Lung (tissue), 12 donors: Measurements from ENCODE around the gene BMI1. TPM values are rescaled to one million over a fixed set of nuclear protein-coding genes. Genes with fewer than 3 reads are reported as not detected.

ENCODE experiments used
- ATAC-seq: fragments of 200-7000 bp; cut with Tn5 transposase; one replicate; pipeline ENCODE4 v1.9.1; 2020; ENCODE audit warnings: moderate number of reproducible peaks; ENCODE audit not compliant: insufficient read depth, low FRiP score
- DNase-seq, 3 donors: peaks; one replicate each; pipeline ENCODE4 v3.0.0-alpha.2; 2013 to 2017
- H3K27ac ChIP-seq, 2 donors: one replicate each; pipeline ENCODE4 v1.5.1; 2013; ENCODE audit warnings: mild to moderate bottlenecking in 2 of 2, moderate library complexity in 2 of 2, control low read depth in 1 of 2, inconsistent platforms in 1 of 2, low read depth in 1 of 2, low read length in 1 of 2
- H3K27me3 ChIP-seq, 3 donors: one replicate each; pipeline ENCODE4 v1.5.1; 2013; ENCODE audit warnings: low read length in 2 of 3; ENCODE audit not compliant: control insufficient read depth in 3 of 3, insufficient read depth in 3 of 3
- H3K36me3 ChIP-seq, 4 donors: one replicate each; pipeline ENCODE4 v1.5.1; 2013; ENCODE audit warnings: low read length in 4 of 4, mild to moderate bottlenecking in 1 of 4, moderate library complexity in 1 of 4; ENCODE audit not compliant: control insufficient read depth in 4 of 4, insufficient read depth in 4 of 4
- H3K4me1 ChIP-seq, 5 donors: one replicate each; pipeline ENCODE4 v1.5.1; 2013; ENCODE audit warnings: low read length in 5 of 5, mild to moderate bottlenecking in 2 of 5, moderate library complexity in 1 of 5; ENCODE audit not compliant: control insufficient read depth in 5 of 5, insufficient read depth in 5 of 5
- H3K4me3 ChIP-seq: one replicate; pipeline ENCODE4 v1.5.1; 2013; ENCODE audit warnings: mild to moderate bottlenecking, control low read depth, moderate library complexity
- H3K9ac ChIP-seq, 2 donors: one replicate each; pipeline ENCODE4 v1.5.1; 2013; ENCODE audit warnings: low read length in 2 of 2, control low read depth in 1 of 2; ENCODE audit not compliant: insufficient read depth in 1 of 2
- H3K9me3 ChIP-seq, 4 donors: one replicate each; pipeline ENCODE4 v1.5.1; 2013; ENCODE audit warnings: low read length in 3 of 4, mild to moderate bottlenecking in 1 of 4, moderate library complexity in 1 of 4; ENCODE audit not compliant: control insufficient read depth in 4 of 4, insufficient read depth in 3 of 4
- CTCF ChIP-seq: IDR thresholded peaks from 2 replicates; pipeline ENCODE4 v1.5.1; 2012; ENCODE audit warnings: mild to moderate bottlenecking; ENCODE audit errors: control extremely low read depth, extremely low read depth
- WGBS, 2 donors: extraction: QIAGEN DNeasy Blood & Tissue Kit; methylation state at CpG; one replicate each; pipeline ENCODE4 v1.1.7; 2013; 5-methylcytosine and 5-hydroxymethylcytosine counted together
- polyA plus RNA-seq, 2 donors: library from polyadenylated mRNA; stranded (reverse); fragments of 200-250 nt; gene quantifications; one replicate each; pipeline ENCODE4 v1.2.1, GENCODE V29; 2013
- total RNA-seq, 2 donors: library from RNA; depleted of rRNA in 1 of 2; stranded (reverse); fragments of >200 nt in 1 of 2; gene quantifications; one replicate each; pipeline ENCODE4 v1.2.1, GENCODE V29; 2014 to 2021
- donor health status: control.
- donor health status: control.
- donor health status: Bipolar disorder and iron deficiency.
- donor health status: healthy.
- donor health status: DM: yes; HTN: yes; CAD: no.

The BMI1 gene
- total and polyA plus RNA-seq, 4 donors = 21.9 to 81.1 (median 31.6) TPM

- Histone ChIP-seq H3K27ac (no peak overlapping the region), H3K9me3 (no peaks in the 10 kb centered on the region), H3K4me1 (no peaks in the 10 kb centered on the region), H3K27me3 (no peaks in the 10 kb centered on the region), H3K9ac (no peak overlapping the region), H3K4me3 (no peak overlapping the region), H3K36me3 (no peaks in the 10 kb centered on the region)
- WGBS, 2 donors = 63 to 80% methylated on average over 6 of the region's 6 CpGs
- DNase-seq = no peak
- ATAC-seq = no peak
- TF ChIP-seq CTCF = no peak
These were observed 40.8 kb upstream of the BMI1 start for GRCh38 chr10:22280078-22280477.

- Histone ChIP-seq H3K9me3 (no peaks in the 10 kb centered on the region), H3K4me1 (no peaks in the 10 kb centered on the region), H3K27ac (no peak overlapping the region), H3K36me3 (no peaks in the 10 kb centered on the region), H3K9ac (no peak overlapping the region), H3K4me3 (no peak overlapping the region), H3K27me3 (no peaks in the 10 kb centered on the region)
- no peak for TF ChIP-seq CTCF
- 84% methylated on average over 3 of the region's 3 CpGs for WGBS, 2 donors
- DNase-seq (no peak), ATAC-seq (no peak)
These were observed 35.8 kb upstream of the BMI1 start for GRCh38 chr10:22285130-22285529.

GRCh38 chr10:22293747-22294404 is 27.0 kb upstream of the BMI1 start:
- whole genome bisulfite sequencing, 2 donors = 91 to 95% methylated on average over 3 of the region's 3 CpGs
- no peaks in the 10 kb centered on the region for H3K36me3 ChIP-seq
- TF ChIP-seq CTCF = no peak

GRCh38 chr10:22294694-22295093 is 26.2 kb upstream of the BMI1 start:
- Histone ChIP-seq H3K27me3 (peaks cover 0 to 3% (median 0%) of the 10 kb centered on the region in 3 donors), H3K27ac (no peak overlapping the region), H3K4me1 (no peaks in the 10 kb centered on the region), H3K9me3 (no peaks in the 10 kb centered on the region), H3K36me3 (no peaks in the 10 kb centered on the region), H3K4me3 (no peak overlapping the region), H3K9ac (no peak overlapping the region)
- DNase-seq = no peak
- 46 to 69% methylated on average over 2 of the region's 2 CpGs for WGBS, 2 donors
- ATAC-seq = no peak
- TF ChIP-seq CTCF = no peak

More at GRCh38 chr10:22293747-22294404, 27.0 kb upstream of the BMI1 start:
- Histone ChIP-seq H3K27ac (no peak overlapping the region), H3K9me3 (no peaks in the 10 kb centered on the region), H3K4me3 (no peak overlapping the region), H3K4me1 (no peaks in the 10 kb centered on the region), H3K27me3 (peaks cover 0 to 3% (median 0%) of the 10 kb centered on the region in 3 donors), H3K9ac (no peak overlapping the region)
- no peak for DNase-seq
- no peak for ATAC-seq
